OCI-LY3 (cell line): ENCODE results near the gene PFDN5.
A peak's percentile ranks its signal among the peaks of the same experiment; 100 is the strongest.

Experiments
- H2AFZ ChIP-seq: fragments of 200-600, 300-600 bp; shearing (Covaris generic); 2 replicates; pipeline ENCODE4 v1.6.0; 2014; ENCODE audit warnings: antibody characterized with exemption, low read depth, low read length
- H3K27ac ChIP-seq: fragments of 200-600, 300-600 bp; sonication (generic); 2 replicates; pipeline ENCODE4 v1.5.1; 2014; ENCODE audit warnings: mild to moderate bottlenecking, low read length, moderate library complexity, mixed read lengths
- H3K27me3 ChIP-seq: fragments of 200-600, 300-600 bp; sonication (generic); 2 replicates; pipeline ENCODE4 v1.6.1; 2014; ENCODE audit warnings: low read depth, low read length, mixed read lengths
- H3K36me3 ChIP-seq: fragments of 200-600, 300-600 bp; sonication (generic); replicated peaks from 2 replicates; pipeline ENCODE3; 2014; ENCODE audit warnings: low read depth, low read length, mixed read lengths
- H3K4me1 ChIP-seq: fragments of 300-600, 200-600 bp; sonication (generic); 2 replicates; pipeline ENCODE4 v1.6.1; 2014; ENCODE audit warnings: low read length, mixed read lengths
- H3K4me2 ChIP-seq: fragments of 200-600, 300-600 bp; sonication (generic); 2 replicates; pipeline ENCODE4 v1.6.1; 2014; ENCODE audit warnings: low read length, mixed read lengths
- H3K4me3 ChIP-seq: fragments of 300-600, 200-600 bp; sonication (generic); 2 replicates; pipeline ENCODE4 v1.5.1; 2014; ENCODE audit warnings: antibody characterized with exemption, mild to moderate bottlenecking, low read length, moderate library complexity
- H3K79me2 ChIP-seq: fragments of 300-600, 200-600 bp; shearing (Covaris generic); 2 replicates; pipeline ENCODE4 v1.6.1; 2014; ENCODE audit warnings: mild to moderate bottlenecking, low read length, mixed read lengths
- H3K9ac ChIP-seq: fragments of 300-600, 200-600 bp; shearing (Covaris generic); 2 replicates; pipeline ENCODE4 v1.6.0; 2014; ENCODE audit warnings: mild to moderate bottlenecking, low read length, moderate library complexity
- H3K9me3 ChIP-seq: fragments of 200-600, 300-600 bp; shearing (Covaris generic); 2 replicates; pipeline ENCODE4 v1.6.1; 2014; ENCODE audit warnings: low read length, mixed read lengths; ENCODE audit not compliant: insufficient read depth
- H4K20me1 ChIP-seq: fragments of 200-600, 300-600 bp; sonication (generic); 2 replicates; pipeline ENCODE4 v1.6.1; 2016; ENCODE audit warnings: low read length, mixed read lengths; ENCODE audit not compliant: insufficient read depth
- EZH2phosphoT487 ChIP-seq: fragments of 200-600 bp; shearing (Covaris generic); IDR thresholded peaks from 2 replicates; pipeline ENCODE4 v1.6.1; 2018; ENCODE audit warnings: antibody characterized with exemption, mixed run types, low read depth
- TF ChIP-seq, protein P1 (sequence below): fragments of 200-600, 300-600 bp; sonication (generic); IDR thresholded peaks from 2 replicates; pipeline ENCODE4 v1.5.1; 2014; ENCODE audit warnings: antibody characterized with exemption, low read length, low read depth

Gene PFDN5

GRCh38 chr12:53340398-53340797, 45.1 kb downstream of the PFDN5 start:
- Histone ChIP-seq H3K27ac (no peak overlapping the region), H3K36me3 (no peaks in the 10 kb centered on the region), H3K79me2 (no peaks in the 10 kb centered on the region), H4K20me1 (no peaks in the 10 kb centered on the region), H3K4me1 (peaks cover 13% of the 10 kb centered on the region; the same call in 1 of the 2 replicates), H2AFZ (no peak overlapping the region), H3K9ac (no peak overlapping the region), H3K27me3 (peaks cover 61% of the 10 kb centered on the region), H3K4me3 (no peak overlapping the region), H3K9me3 (no peaks in the 10 kb centered on the region), H3K4me2 (no peak overlapping the region)
- no peak for TF ChIP-seq EZH2phosphoT487
- TF ChIP-seq, protein P1, sequence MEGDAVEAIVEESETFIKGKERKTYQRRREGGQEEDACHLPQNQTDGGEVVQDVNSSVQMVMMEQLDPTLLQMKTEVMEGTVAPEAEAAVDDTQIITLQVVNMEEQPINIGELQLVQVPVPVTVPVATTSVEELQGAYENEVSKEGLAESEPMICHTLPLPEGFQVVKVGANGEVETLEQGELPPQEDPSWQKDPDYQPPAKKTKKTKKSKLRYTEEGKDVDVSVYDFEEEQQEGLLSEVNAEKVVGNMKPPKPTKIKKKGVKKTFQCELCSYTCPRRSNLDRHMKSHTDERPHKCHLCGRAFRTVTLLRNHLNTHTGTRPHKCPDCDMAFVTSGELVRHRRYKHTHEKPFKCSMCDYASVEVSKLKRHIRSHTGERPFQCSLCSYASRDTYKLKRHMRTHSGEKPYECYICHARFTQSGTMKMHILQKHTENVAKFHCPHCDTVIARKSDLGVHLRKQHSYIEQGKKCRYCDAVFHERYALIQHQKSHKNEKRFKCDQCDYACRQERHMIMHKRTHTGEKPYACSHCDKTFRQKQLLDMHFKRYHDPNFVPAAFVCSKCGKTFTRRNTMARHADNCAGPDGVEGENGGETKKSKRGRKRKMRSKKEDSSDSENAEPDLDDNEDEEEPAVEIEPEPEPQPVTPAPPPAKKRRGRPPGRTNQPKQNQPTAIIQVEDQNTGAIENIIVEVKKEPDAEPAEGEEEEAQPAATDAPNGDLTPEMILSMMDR: no peak

- H3K27me3 ChIP-seq: peaks cover 31% of the 10 kb centered on the region
- no peak overlapping the region for H2AFZ ChIP-seq
- no peaks in the 10 kb centered on the region for H4K20me1 ChIP-seq
- H3K4me1 ChIP-seq: peaks cover 11% of the 10 kb centered on the region; the same call in 1 of the 2 replicates
- no peaks in the 10 kb centered on the region for H3K36me3 ChIP-seq
- no peak overlapping the region for H3K4me3 ChIP-seq
- no peak overlapping the region for H3K9ac ChIP-seq
- no peaks in the 10 kb centered on the region for H3K79me2 ChIP-seq
- H3K4me2 ChIP-seq: no peak overlapping the region
- H3K27ac ChIP-seq: no peak overlapping the region
- TF ChIP-seq EZH2phosphoT487: no peak
- TF ChIP-seq, protein P1: no peak
- no peaks in the 10 kb centered on the region for H3K9me3 ChIP-seq
Measured at GRCh38 chr12:53343449-53343848, 48.1 kb downstream of the PFDN5 start.

GRCh38 chr12:53343969-53344368, 48.6 kb downstream of the PFDN5 start:
- no peak for TF ChIP-seq EZH2phosphoT487
- TF ChIP-seq, protein P1: no peak
- H3K36me3 ChIP-seq: no peaks in the 10 kb centered on the region
- H4K20me1 ChIP-seq: no peaks in the 10 kb centered on the region
- H3K4me1 ChIP-seq: peaks cover 11% of the 10 kb centered on the region; the same call in 1 of the 2 replicates
- no peak overlapping the region; the same call in 1 of the 2 replicates for H3K9ac ChIP-seq
- H3K27ac ChIP-seq: no peak overlapping the region
- peaks cover 26% of the 10 kb centered on the region for H3K27me3 ChIP-seq
- H3K4me2 ChIP-seq: peak overlapping the region; percentile 98
- no peaks in the 10 kb centered on the region for H3K9me3 ChIP-seq
- H3K79me2 ChIP-seq: no peaks in the 10 kb centered on the region
- peak overlapping the region; percentile 84; the same call in 1 of the 2 replicates for H2AFZ ChIP-seq
- peak overlapping the region; percentile 88 for H3K4me3 ChIP-seq

DNA sequence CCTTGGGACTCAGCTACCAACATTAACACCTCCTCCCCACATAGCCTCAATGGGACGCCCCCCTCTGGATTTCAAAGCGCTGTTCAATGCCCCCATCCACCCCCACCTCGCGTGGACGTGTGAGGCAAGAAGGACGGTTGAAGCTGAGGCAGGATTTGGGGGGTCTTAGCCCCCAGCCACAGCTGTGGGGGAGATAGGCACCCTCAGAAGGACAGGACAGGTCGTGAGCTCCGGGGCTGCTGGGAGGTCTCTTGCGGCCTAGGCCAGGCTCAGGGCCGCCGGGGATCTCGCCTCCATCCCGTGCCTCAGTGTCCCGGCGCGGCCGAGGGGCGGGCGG, 49.1 kb downstream of the PFDN5 start:
- Histone ChIP-seq H3K4me3 (peak overlapping the region; percentile 88), H3K4me2 (peak overlapping the region; percentile 98), H3K4me1 (peaks cover 11% of the 10 kb centered on the region; the same call in 1 of the 2 replicates), H2AFZ (peak overlapping the region; percentile 84; the same call in 1 of the 2 replicates), H3K27me3 (peaks cover 23% of the 10 kb centered on the region), H3K9me3 (no peaks in the 10 kb centered on the region), H3K27ac (no peak overlapping the region), H3K79me2 (no peaks in the 10 kb centered on the region), H4K20me1 (no peaks in the 10 kb centered on the region), H3K9ac (peak overlapping the region; percentile 51; the same call in 1 of the 2 replicates), H3K36me3 (no peaks in the 10 kb centered on the region)
- no peak for TF ChIP-seq EZH2phosphoT487
- TF ChIP-seq, protein P1: no peak
